ENCODE measurements around the gene ERVFRD-1.
A peak's percentile ranks its signal among the peaks of the same experiment; 100 is the strongest.

The ERVFRD-1 gene

GRCh38 chr6:11149551-11149950, 38.0 kb upstream of the ERVFRD-1 start:
- no peak for DNase-seq (ENCODE audit: low read depth)
- no peak overlapping the region for H3K4me3 ChIP-seq (ENCODE audit: low read depth, low read length)
- TF ChIP-seq, protein P1, sequence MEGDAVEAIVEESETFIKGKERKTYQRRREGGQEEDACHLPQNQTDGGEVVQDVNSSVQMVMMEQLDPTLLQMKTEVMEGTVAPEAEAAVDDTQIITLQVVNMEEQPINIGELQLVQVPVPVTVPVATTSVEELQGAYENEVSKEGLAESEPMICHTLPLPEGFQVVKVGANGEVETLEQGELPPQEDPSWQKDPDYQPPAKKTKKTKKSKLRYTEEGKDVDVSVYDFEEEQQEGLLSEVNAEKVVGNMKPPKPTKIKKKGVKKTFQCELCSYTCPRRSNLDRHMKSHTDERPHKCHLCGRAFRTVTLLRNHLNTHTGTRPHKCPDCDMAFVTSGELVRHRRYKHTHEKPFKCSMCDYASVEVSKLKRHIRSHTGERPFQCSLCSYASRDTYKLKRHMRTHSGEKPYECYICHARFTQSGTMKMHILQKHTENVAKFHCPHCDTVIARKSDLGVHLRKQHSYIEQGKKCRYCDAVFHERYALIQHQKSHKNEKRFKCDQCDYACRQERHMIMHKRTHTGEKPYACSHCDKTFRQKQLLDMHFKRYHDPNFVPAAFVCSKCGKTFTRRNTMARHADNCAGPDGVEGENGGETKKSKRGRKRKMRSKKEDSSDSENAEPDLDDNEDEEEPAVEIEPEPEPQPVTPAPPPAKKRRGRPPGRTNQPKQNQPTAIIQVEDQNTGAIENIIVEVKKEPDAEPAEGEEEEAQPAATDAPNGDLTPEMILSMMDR (conservative IDR thresholded peaks at IDR 0.05; ENCODE audit: low read depth, low read length) = no peak

DNA sequence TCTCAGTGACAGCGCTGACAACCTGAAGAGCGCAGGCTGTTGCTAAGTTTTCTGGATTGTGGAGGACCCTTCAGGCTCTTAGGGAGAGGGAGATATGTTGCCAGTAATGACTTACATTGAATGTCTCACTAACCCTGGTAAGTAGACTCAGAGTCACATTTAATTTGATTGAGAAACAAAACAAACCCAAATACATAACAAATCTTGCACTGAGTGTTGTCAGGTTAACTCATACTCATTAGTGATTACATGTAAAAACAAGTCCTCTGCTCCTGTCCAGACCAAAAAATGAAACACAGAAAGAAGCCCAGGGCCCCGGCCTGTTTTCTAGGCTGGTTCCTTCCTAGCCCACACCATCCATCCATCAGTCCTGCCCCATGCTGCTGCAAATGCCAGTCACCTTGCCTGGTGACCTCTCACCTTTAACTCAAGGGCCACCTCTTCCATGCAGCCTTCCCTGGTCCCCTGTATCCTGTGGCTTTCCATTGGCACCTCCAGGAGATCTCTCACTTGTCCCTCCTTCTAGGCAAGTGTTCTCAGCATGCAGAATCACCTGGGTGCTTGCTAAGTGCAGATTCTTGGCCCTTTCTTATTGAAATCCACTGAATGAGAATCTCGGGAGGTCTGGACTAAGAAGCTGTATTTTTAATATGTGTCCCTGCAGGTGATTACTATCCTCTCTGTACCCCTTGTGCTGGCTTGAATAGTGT, 34.7 kb upstream of the ERVFRD-1 start:
- TF ChIP-seq, protein P1 (conservative IDR thresholded peaks at IDR 0.05; ENCODE audit: low read depth, low read length) = no peak
- no peak for DNase-seq (ENCODE audit: low read depth)
- H3K4me3 ChIP-seq (ENCODE audit: low read depth, low read length) = no peak overlapping the region

DNA sequence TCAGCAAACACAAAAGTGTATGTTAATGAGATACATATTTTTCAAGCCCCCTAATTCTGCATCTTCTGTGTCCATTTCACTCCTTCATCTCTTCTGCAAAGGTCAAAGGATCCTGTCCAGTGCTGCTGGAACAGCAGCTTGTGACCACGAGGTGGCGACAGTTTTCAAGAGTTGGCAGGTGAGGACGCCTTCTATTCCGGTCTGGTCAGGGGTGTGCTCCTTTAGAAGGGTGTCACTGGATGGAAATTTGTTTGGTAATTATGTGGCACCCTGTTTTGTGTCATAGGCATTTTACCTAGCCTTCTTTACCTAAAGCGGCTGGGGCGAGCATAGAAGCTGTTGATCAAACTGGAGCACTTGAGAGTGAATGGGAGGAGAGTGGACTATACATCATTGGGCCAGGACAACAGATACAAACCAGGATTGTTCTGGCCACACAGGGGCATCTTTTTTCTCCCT, 32.9 kb upstream of the ERVFRD-1 start:
- TF ChIP-seq, protein P1 (conservative IDR thresholded peaks at IDR 0.05; ENCODE audit: low read depth, low read length) = peak; percentile 99

GRCh38 chr6:11143394-11144371, 32.2 kb upstream of the ERVFRD-1 start:
- peak; percentile 95 for DNase-seq (ENCODE audit: low read depth)
- H3K4me3 ChIP-seq (ENCODE audit: low read depth, low read length) = no peak overlapping the region
- TF ChIP-seq, protein P1 (conservative IDR thresholded peaks at IDR 0.05; ENCODE audit: low read depth, low read length) = peak; percentile 4

More for the DNA sequence above, 32.9 kb upstream of the ERVFRD-1 start:
- peak; percentile 85 for DNase-seq (ENCODE audit: low read depth)
- no peak overlapping the region for H3K4me3 ChIP-seq (ENCODE audit: low read depth, low read length)

DNA sequence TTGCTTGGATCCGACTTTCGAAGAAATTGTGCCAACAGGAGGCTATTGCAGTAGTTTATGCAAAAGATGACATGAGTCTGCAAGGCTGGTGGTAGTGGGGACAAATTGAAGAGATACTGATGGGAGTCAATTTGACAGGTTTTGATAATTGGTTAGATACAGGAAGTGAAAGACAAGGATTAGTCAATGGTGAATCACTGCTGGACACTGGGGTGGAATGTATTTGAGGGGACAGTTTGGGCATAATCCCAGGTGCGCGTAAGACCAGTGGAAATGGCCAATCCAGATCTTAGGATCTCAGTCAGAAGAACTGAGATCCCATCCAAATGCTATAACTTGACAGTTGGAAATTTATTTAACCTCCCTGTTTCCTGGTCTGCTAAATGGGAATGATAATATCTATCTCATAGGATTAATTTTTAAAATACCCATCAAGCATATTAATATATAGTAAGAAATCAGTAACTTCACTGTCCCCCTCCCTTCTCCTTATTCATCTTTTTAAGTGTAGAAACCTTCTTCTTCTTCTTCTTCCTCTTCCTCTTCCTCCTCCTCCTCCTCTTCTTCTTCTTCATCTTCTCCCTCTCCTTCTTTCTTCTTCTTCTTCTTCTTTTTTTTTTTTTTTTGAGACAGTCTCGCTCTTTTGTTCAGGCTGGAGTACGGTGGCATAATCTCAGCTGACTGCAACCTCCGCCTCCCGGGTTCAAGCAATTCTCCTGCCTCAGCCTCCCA, 30.9 kb upstream of the ERVFRD-1 start:
- no peak for DNase-seq (ENCODE audit: low read depth)
- TF ChIP-seq, protein P1 (conservative IDR thresholded peaks at IDR 0.05; ENCODE audit: low read depth, low read length) = no peak
- H3K4me3 ChIP-seq (ENCODE audit: low read depth, low read length) = no peak overlapping the region

- TF ChIP-seq, protein P1 (conservative IDR thresholded peaks at IDR 0.05; ENCODE audit: low read depth, low read length) = no peak
- DNase-seq (ENCODE audit: low read depth) = no peak
- H3K4me3 ChIP-seq (ENCODE audit: low read depth, low read length) = no peak overlapping the region
Measured at GRCh38 chr6:11141295-11141694, 29.8 kb upstream of the ERVFRD-1 start.

Measured in choroid plexus epithelial cell (primary cell).